HG03558 (cell line): ENCODE measurements around the gene RASL11B.
A peak's percentile ranks its signal among the peaks of the same experiment; 100 is the strongest.

Source experiments
- ATAC-seq: cut with Tn5 transposase; IDR thresholded peaks from one replicate; pipeline ENCODE4 v1.9.1; 2021; ENCODE audit warnings: moderate number of reproducible peaks; ENCODE audit not compliant: unreplicated experiment; ENCODE audit errors: extremely low read depth

RASL11B gene

GRCh38 chr4:52910115-52910514 lies 48.0 kb downstream of the RASL11B start:
- no peak for ATAC-seq

GRCh38 chr4:52911684-52912294 lies 49.7 kb downstream of the RASL11B start:
- peak; percentile 56 for ATAC-seq

- no peak for ATAC-seq
These were observed 50.5 kb downstream of the RASL11B start for GRCh38 chr4:52912608-52913007.

- ATAC-seq: no peak
These were observed 52.0 kb downstream of the RASL11B start for GRCh38 chr4:52914051-52914605.

- ATAC-seq: no peak
These were observed 53.1 kb downstream of the RASL11B start for GRCh38 chr4:52915191-52915590.

- ATAC-seq: no peak
These were observed 53.7 kb downstream of the RASL11B start for GRCh38 chr4:52915730-52916300.
